ENCODE results near the gene HTT. TPM values are rescaled to one million over a fixed set of nuclear protein-coding genes. Genes with fewer than 3 reads are reported as not detected.
"Not testable (repeated sequence)": the region's sequence is repeated elsewhere in the genome, so short reads cannot be mapped to it uniquely, and the experiment has no call there.

The HTT gene
- total RNA-seq, 1 experiment from 2014 or later, result 19.6 TPM

- DNase-seq (ENCODE audit: low read depth), result no peak
Measured at GRCh38 chr4:3082925-3083515, 8.5 kb downstream of the HTT start.

GRCh38 chr4:3083732-3084131 lies 9.3 kb downstream of the HTT start:
- no peak for DNase-seq (ENCODE audit: low read depth)

- DNase-seq (ENCODE audit: low read depth), result no peak
Measured at GRCh38 chr4:3085948-3086670, 11.6 kb downstream of the HTT start.

GRCh38 chr4:3087115-3087797 lies 12.8 kb downstream of the HTT start:
- DNase-seq (ENCODE audit: low read depth), result no peak

- DNase-seq (ENCODE audit: low read depth), result no peak
Measured at GRCh38 chr4:3091464-3091863, 17.0 kb downstream of the HTT start.

- not testable (repeated sequence) for DNase-seq (ENCODE audit: low read depth)
Measured at GRCh38 chr4:3094701-3095100, 20.2 kb downstream of the HTT start.

GRCh38 chr4:3096202-3096601 lies 21.7 kb downstream of the HTT start:
- no peak for DNase-seq (ENCODE audit: low read depth)

GRCh38 chr4:3098346-3098745 lies 23.9 kb downstream of the HTT start:
- DNase-seq (ENCODE audit: low read depth), result no peak

- peak; percentile 83 for DNase-seq (ENCODE audit: low read depth)
Measured at GRCh38 chr4:3106339-3107186, 32.1 kb downstream of the HTT start.

- DNase-seq (ENCODE audit: low read depth), result no peak
Measured at GRCh38 chr4:3107271-3107670, 32.8 kb downstream of the HTT start.

- DNase-seq (ENCODE audit: low read depth), result no peak
Measured at GRCh38 chr4:3107691-3108121, 33.2 kb downstream of the HTT start.

GRCh38 chr4:3108211-3108610 lies 33.7 kb downstream of the HTT start:
- DNase-seq (ENCODE audit: low read depth), result no peak

GRCh38 chr4:3111461-3111860 lies 37.0 kb downstream of the HTT start:
- peak; percentile 2 for DNase-seq (ENCODE audit: low read depth)

GRCh38 chr4:3112201-3112600 lies 37.7 kb downstream of the HTT start:
- no peak for DNase-seq (ENCODE audit: low read depth)

GRCh38 chr4:3112609-3113469 lies 38.4 kb downstream of the HTT start:
- no peak for DNase-seq (ENCODE audit: low read depth)

- no peak for DNase-seq (ENCODE audit: low read depth)
Measured at GRCh38 chr4:3114377-3114776, 39.9 kb downstream of the HTT start.

GRCh38 chr4:3115637-3116270 lies 41.3 kb downstream of the HTT start:
- DNase-seq (ENCODE audit: low read depth), result no peak

GRCh38 chr4:3116955-3117354 lies 42.5 kb downstream of the HTT start:
- no peak for DNase-seq (ENCODE audit: low read depth)

GRCh38 chr4:3118312-3118711 lies 43.8 kb downstream of the HTT start:
- DNase-seq (ENCODE audit: low read depth), result no peak

- no peak for DNase-seq (ENCODE audit: low read depth)
Measured at GRCh38 chr4:3119464-3119863, 45.0 kb downstream of the HTT start.

GRCh38 chr4:3121110-3121509 lies 46.6 kb downstream of the HTT start:
- no peak for DNase-seq (ENCODE audit: low read depth)
